Frontal cortex (tissue), 4 donors: Measurements from ENCODE around the gene SDHAF1. TPM values are rescaled to one million over a fixed set of nuclear protein-coding genes. Genes with fewer than 3 reads are reported as not detected.
"Not testable (repeated sequence)": the region's sequence is repeated elsewhere in the genome, so short reads cannot be mapped to it uniquely, and the experiment has no call there.

Experiments used
- DNase-seq, 2 donors: peaks; one replicate each; pipeline ENCODE4 v3.0.0; 2012; ENCODE audit warnings: low spot score in 2 of 2
- FAIRE-seq: peaks from 2 replicates; lab custom pipeline; 2012; peaks lifted over from hg19 to GRCh38; lab: Jason Lieb, UNC
- total RNA-seq: library from RNA; depleted of rRNA; stranded (reverse); fragments of >200 nt; gene quantifications from one replicate; pipeline ENCODE4 v1.2.3, GENCODE V29; 2014
- donor health status: control.
- donor health status: control.
- donor health status: control.

SDHAF1 gene
- 13.9 TPM for total RNA-seq

- DNase-seq (peak; percentile 98 to 99), FAIRE-seq (peak; percentile 52)
These were observed at the start of gene SDHAF1 for GRCh38 chr19:35995048-35995993. SDHAF1 (plus strand) TSS chr19:35995188; CDS start chr19:35995275, 87 bp downstream.

DNA sequence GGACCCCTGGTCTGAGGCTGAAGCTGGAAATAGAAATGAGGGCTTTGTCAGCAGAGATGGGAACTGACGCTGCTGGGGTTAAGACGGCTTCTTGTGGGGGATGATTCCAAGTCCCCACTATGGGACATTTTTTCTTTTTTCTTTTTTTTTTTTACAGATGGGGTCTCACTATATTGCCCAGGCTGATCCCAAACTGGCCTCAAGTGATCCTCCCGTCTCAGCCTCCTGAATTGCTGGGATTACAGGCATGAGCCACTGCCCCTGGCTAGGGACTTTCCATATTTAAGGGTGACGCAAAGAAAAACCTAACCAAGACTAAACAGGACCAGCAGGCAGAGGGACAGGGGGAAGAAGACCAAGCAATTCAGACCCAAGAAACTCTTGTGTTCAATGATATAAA, 48.8 kb upstream of the SDHAF1 start:
- DNase-seq, result no peak
- no peak for FAIRE-seq

GRCh38 chr19:35949131-35949530, 45.9 kb upstream of the SDHAF1 start:
- DNase-seq (no peak), FAIRE-seq (no peak)

- no peak for DNase-seq
- FAIRE-seq, result no peak
These were observed 38.9 kb upstream of the SDHAF1 start for GRCh38 chr19:35955881-35956634.

DNA sequence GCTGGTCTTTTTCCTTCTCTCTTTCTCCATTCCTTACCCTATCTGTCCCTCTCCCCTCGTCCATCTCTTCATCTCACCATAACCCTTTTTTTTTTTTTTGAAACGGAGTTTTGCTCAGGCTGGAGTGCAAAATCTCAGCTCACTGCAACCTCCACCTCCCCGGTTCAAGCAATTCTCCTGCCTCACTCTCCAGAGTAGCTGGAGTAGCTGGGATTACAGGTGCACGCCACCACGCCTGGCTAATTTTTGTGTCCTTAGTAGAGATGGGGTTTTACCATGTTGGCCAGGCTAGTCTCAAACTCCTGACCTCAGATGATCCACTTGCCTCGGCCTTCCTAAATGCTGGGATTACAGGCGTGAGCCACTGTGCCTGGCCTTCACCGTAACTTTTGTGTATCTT, 37.6 kb upstream of the SDHAF1 start:
- FAIRE-seq, DNase-seq: not testable (repeated sequence)

DNA sequence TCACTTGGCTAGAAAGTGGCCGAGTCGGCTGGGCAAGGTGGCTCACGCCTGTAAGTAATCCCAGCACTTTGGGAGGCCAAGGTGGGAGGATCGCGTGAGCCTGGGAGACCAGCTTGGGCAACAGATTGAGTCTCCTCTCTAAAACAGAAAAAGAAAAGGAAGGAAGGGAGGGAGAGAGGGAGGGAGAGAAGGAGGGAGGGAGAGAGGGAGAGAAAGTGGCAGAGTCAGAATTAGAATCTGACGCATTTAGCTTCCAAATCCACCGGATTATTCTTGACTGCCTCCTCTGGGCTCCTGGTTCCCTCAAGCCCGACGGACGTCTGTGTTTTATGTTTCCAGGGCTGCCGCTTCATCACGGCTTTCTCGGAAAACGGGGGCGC, 36.3 kb upstream of the SDHAF1 start:
- no peak for DNase-seq
- FAIRE-seq, result no peak

DNA sequence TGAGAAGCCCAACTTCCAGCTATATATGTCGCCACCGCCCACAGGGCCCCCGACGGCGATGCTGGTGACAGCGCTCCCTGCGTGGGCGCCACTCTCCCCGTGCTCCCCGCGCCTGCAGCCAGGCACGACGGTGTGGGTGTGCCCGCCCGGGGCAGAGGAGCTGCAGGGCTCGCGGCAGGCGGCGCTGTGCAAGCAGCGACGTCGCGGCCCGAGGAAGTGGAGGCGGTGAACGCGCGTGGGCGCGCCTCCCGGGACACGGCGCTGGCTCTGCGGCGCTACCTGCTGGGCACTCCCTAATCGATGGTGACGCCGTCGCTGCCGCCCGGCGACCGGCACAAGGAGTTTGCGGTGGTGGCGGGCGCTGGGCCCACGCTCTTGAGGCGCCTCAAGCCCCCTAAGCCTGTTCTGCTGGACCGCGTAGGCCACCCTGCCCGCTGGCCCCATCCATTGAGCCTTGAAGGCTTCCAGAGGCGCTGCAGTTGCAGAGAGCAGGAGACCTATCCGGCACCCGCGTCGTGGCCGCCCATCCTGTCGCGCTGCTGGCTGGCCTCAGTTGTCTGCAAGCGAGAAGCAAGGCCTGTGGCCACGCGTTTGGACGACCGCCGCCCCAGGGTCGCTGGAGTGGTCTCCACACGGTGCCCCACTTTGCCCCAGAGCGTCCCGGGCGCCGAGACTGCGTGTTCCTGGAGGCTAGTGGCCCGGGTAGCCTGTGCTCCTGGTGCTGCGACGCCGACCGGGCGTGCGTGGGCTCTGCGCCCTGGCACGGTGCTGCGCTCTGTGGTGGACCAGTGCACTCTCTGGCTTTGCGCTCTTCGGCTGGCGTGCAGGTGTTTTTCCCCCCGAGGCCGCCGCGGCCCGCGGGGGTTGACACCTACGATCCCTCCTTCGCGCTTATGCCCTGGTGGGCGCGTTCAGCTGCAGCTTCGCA, 35.7 kb upstream of the SDHAF1 start:
- DNase-seq, result peak in 1 of 2 donors; percentile 61
- no peak for FAIRE-seq

DNA sequence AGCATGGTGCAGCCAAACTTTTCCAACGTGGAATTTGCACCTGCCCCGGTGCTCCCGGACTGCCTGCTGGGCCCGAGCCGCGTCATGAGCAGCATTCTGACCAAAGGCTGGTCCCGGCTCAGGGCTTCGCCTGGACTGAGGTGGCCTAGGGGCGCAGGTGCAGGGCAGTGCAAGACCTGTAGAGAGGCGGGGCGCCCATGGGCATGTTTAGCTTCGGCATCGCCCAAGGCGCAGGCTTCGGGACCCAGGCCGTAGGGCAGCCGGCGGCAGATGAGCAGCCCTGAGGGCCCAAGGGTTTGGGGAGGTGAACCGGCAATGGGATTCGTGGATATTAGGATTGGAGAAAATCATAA, 35.0 kb upstream of the SDHAF1 start:
- FAIRE-seq, result no peak
- DNase-seq, result no peak

DNA sequence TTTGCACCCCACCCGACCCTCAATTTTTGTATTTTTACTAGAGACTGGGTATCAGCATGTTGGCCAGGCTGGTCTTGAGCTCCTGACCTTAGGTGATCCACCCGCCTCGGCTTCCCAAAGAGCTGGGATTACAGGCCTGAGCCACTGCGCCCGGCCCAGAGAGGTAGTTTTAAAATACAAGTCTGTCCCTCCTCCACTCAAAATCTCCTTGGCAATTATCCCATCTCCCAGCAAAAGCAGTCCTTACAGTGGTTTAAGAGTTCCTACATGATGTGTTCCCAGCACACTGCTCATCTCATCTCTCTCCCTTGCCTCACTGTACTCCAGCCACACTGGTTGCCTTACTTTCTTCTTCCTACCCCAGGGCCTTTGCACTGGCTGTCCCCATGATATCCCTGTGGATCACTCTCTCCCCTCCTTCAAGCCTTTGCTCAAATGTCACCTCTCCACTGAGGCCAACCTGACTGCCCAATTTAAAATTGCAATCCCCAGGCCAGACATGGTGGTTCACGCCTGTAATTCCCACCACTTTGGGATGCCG, 34.5 kb upstream of the SDHAF1 start:
- FAIRE-seq, result no peak
- DNase-seq, result no peak

GRCh38 chr19:35963514-35963913, 31.5 kb upstream of the SDHAF1 start:
- no peak for DNase-seq
- FAIRE-seq, result no peak

DNA sequence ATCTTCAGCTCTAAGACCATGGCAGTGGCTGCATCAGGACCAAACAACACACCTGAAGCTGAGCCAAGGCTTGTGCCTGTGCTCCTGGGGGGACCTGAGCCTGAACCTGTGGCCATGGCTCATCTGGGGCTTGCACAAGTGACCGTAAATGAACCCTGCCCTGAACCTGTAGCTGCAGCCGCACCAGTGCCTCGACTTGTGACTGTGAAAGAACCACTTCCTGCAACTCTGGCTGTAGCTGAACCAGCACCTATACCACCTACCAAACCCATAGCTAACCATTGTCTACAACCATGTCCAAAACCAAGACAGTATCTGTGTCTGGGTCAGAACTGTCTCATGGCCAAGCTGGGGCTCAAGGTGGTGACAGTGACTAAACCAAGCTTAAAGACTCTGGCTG, 28.2 kb upstream of the SDHAF1 start:
- DNase-seq, result no peak
- no peak for FAIRE-seq

- DNase-seq, result no peak
- no peak for FAIRE-seq
These were observed 21.5 kb upstream of the SDHAF1 start for GRCh38 chr19:35973487-35973886.

DNA sequence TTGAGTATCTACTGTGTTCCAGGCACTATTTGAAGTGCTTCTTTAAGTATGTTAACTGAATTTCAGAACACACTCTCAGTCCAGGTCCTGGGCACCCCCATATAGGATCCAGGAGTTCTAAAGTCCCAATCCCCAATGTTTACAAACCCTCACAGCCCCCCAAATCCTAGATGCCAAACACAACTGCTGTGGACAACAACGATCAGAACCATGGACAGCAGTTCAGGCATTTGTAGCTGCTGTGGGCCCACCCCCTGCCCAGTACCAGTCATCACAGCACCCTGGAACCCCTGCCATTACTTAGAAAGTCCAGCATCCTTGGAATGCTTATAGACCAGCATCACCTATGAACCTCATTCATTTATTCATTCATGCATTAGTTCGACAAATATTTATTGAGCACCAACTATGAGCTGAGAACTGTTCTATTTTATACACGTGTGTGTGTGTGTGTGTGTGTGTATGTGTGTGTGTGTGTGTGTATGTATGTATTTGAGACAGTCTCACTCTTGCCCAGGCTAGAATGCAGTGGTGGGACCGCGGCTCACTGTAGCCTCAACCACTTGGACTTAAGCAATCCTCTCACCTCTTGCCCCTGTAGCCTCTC, 19.3 kb upstream of the SDHAF1 start:
- no peak for FAIRE-seq

DNA sequence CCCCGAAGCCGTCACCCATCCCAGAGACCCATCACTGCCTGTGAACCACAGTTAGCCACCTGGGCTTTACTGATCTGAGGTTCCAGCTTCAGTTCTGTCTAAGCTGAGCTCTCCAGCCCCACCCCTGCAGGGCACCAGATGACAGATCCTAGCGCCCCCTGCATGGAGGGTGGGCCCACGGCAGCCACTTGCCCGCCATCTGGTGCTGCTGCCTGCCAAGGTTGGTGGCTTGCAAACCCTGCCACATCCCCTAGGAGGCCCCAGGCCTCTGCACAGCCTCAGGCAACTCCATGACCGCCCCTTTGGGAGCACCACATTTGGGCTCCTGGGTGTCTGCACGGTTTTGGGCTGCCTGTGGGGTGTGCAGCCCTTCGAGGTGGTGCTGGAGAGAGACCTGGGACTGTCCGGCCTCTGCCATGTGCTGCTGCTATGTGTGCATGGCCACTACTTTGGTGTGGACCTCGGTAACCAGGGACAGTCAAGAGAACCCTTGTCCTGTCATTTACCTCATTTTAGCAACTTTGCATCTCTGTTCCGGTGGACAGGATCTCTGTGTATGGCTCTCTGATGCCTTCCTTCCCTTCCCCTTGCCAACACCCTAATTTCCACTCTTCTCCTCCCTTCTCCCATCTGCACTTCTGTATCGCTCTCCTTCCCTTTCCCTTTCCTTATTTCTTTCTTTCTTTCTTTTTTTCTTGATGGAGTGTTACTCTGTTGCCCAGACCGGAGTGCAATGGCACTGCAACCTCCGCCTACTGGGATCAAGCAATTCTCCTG, 17.4 kb upstream of the SDHAF1 start:
- FAIRE-seq (no peak), DNase-seq (no peak)

More for the DNA sequence above, 19.3 kb upstream of the SDHAF1 start:
- DNase-seq, result no peak

- DNase-seq, result no peak
- FAIRE-seq, result no peak
These were observed 16.7 kb upstream of the SDHAF1 start for GRCh38 chr19:35978271-35978670.

DNA sequence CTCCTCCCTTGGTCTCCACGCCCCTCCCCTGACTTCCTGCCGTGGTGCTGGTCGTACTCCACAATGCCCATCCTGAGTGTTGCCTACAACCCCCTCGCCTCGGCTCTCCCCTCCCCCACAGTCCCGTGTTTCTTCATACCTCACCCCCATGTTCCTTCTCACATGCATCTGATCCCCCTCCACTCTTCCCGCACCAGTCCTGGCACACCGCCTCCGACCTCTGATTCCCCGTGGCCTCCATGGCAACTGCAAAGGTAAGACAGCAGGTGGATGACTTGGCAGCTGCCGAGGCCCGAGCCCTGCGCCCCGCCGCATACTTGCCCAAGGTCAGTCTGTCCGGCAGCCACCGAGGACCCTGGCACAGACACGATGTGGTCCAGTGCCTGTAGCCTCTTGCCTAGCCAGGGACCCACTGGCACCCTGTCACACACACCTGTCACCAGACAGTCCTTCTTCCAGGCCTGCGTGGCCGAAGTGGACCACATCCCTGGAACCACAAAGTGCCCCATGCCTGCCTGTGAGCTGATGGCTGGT, 16.1 kb upstream of the SDHAF1 start:
- FAIRE-seq (no peak), DNase-seq (no peak)

DNA sequence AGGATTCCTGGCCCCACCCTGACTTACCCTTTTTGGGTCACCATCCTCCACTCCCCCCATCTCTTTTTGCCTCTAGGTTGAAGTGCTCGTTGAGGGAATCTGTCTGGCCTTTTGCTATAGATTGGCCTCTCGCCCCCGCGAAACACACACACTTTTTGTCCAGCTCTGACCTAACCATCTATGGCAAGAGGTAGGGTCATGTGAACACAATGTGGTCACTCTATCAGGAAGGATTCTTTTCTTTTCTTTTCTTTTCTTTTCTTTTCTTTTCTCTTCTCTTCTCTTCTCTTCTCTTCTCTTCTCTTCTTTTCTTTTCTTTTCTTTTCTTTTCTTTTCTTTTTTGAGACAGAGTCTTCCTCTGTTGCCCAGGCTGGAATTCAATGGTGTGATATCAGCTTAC, 14.0 kb upstream of the SDHAF1 start:
- FAIRE-seq, DNase-seq: not testable (repeated sequence)

GRCh38 chr19:35983177-35983576, 11.8 kb upstream of the SDHAF1 start:
- DNase-seq (no peak), FAIRE-seq (no peak)
